Heart left ventricle (tissue), 13 donors: ENCODE measurements around the gene DUSP12.

ENCODE experiments used
- CTCF ChIP-seq, 12 donors: fragments of 200-600 bp; sonication (generic) in 4 of 12; IDR thresholded peaks; one replicate each; pipeline versions ENCODE4 v1.5.0 to v1.8.0; 2018 to 2022; ENCODE audit warnings: antibody characterized with exemption in 12 of 12, mild to moderate bottlenecking in 5 of 12
- POLR2A ChIP-seq, 2 donors: fragments of 450-650 bp; IDR thresholded peaks; one replicate each; pipeline ENCODE4 v1.6.1; 2017; ENCODE audit warnings: antibody characterized with exemption in 2 of 2, mild to moderate bottlenecking in 2 of 2, moderate library complexity in 2 of 2
- donor health status: ischemic (EF 13 %, LVEDD 7.1; RV severe dilation, severe dysfunction).
- donor health status: DM: no; HTN: yes; CAD: no.
- donor health status: DM: no; HTN: no; CAD: no.
- donor health status: ischemic (EF 25% LVEDD 6.9; RV normal size, moderate dysfunction).
- donor health status: ischemic (EF 25% LVEDD 5.7; RV mildly dilated, moderate dysfunction).
- donor health status: ischemic (EF 35%, LVEDD 5.7; RV mildly dilated, moderate dysfunction).
- donor health status: nonischemic (EF 11% LVEDD 7.7; RV severe dilation, severe dysfunction).
- donor health status: DM: yes; HTN: yes; CAD: no.
- donor health status: PGD.
- donor health status: ischemic (EF 29% LVEDD 5.4; RV normal size, mild dysfunction).
- donor health status: nonischemic (EF 23%, LVEDD 6.1; RV moderate dilation, normal function).

- TF ChIP-seq POLR2A (IDR thresholded peaks at IDR 0.05) (no peak), CTCF (IDR thresholded peaks at IDR 0.05) (no peak)
These were observed 13.1 kb upstream of the DUSP12 start for GRCh38 chr1:161736335-161736969.
